Mucosa of descending colon (tissue), 3 donors: ENCODE measurements around the gene DEAF1. TPM values are rescaled to one million over a fixed set of nuclear protein-coding genes. Genes with fewer than 3 reads are reported as not detected.

Source experiments
- ATAC-seq: fragments of 200-7000 bp; cut with Tn5 transposase; one replicate; pipeline ENCODE4 v1.9.1; 2020; ENCODE audit warnings: mild to moderate bottlenecking, moderate library complexity
- DNase-seq, 3 donors: peaks; one replicate each; pipeline ENCODE4 v3.0.0-alpha.2; 2020
- H3K36me3 ChIP-seq: fragments of 200-600 bp; one replicate; pipeline ENCODE4 v1.8.0; 2021; ENCODE audit warnings: low read depth, mild to moderate bottlenecking
- H3K4me1 ChIP-seq: fragments of 200-600 bp; one replicate; pipeline ENCODE4 v1.8.0; 2021; ENCODE audit warnings: low read depth, mild to moderate bottlenecking
- H3K4me3 ChIP-seq: fragments of 200-600 bp; one replicate; pipeline ENCODE4 v1.8.0; 2021; ENCODE audit warnings: mild to moderate bottlenecking
- H3K9me3 ChIP-seq: fragments of 200-600 bp; one replicate; pipeline ENCODE4 v1.8.0; 2021; ENCODE audit warnings: mild to moderate bottlenecking
- CTCF ChIP-seq: fragments of 200-600 bp; IDR thresholded peaks from one replicate; pipeline ENCODE4 v1.8.0; 2022; ENCODE audit warnings: antibody characterized with exemption, mild to moderate bottlenecking
- intact Hi-C, 2 donors: fragments of 100-400 bp; cut with DNase I in 1 of 2; cut with micrococcal nuclease in 1 of 2; formaldehyde crosslinking; loops; one replicate each; pipeline versions ENCODE4 v1.11.0 to v1.11.1; 2022; cut with DNase I, micrococcal nuclease
- total RNA-seq, 3 donors: library from RNA; stranded (reverse); fragmentation: NEBNext Ultra II Directional in 2 of 3; extraction: Animal tissue kit (Norgen Biotek cat#: 25700) in 2 of 3; gene quantifications; one replicate each; pipeline versions ENCODE4 v1.2.1 to v1.2.4, GENCODE V29; 2021 to 2023
- donor health status: DM: no; HTN: no; CAD: no; lungs with moderate emphysema.
- donor health status: DM: no; HTN: no; CAD: no.
- donor health status: DM: no; HTN: yes; CAD: no.

Gene DEAF1
- total RNA-seq, 3 donors from 2014 or later = 25.1 to 35.7 (median 25.9) TPM

DNA sequence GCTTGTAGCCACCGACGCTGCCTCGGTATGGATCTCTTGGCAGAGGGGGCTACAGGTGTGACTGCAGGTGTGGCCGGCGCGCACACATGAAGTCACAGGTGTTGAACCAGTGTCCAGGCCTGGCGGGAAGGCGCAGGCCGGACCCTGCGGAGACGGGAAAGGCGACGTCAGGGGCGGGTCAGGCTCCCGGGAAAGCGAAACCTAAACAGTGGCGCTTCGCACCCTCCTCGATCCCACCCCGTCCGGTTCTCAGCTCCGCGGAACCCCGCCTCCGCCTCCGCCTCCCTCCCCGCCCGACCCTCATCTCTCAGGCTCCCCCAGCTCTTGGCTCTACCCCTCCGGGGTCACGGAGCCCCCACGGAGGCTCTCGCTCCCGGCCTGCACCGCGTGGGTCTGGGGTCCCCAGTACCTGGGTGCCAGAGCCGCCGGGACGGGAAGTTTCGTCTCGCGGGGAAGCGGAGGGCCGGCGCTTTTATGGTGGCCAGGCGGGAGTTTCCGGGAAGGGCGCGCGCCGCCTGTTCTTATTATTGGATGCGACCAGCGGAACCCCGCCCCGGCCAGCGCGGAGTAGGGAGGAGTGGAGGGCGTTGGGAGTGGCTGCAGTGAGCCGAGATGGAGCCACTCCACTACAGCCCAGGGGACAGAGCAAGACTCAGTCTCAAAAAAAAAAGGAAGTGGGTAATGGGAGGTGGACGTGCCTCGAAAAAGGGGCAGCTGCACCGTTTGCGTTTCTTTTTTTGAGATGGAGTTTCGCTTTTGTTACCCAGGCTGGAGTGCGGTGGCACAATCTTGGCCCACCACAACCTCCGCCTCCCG is 79.3 kb downstream of the DEAF1 start, which contains the start of gene IRF7:
IRF7 (minus strand) TSS at position 447 of the 816 bp plus-strand sequence. CDS start 586 bp downstream, outside the sequence.
- H3K36me3 ChIP-seq = peaks cover 4% of the 10 kb centered on the region
- intact Hi-C loops = no loop called here
- H3K9me3 ChIP-seq = no peaks in the 10 kb centered on the region
- TF ChIP-seq CTCF = no peak
- peaks cover 29% of the 10 kb centered on the region for H3K4me1 ChIP-seq
- DNase-seq = peak; percentile 97 to 98 (median 97)
- ATAC-seq = peak; percentile 73
- H3K4me3 ChIP-seq = peak within 1 kb of the TSS; percentile 32

- Histone ChIP-seq H3K36me3 (peaks cover 4% of the 10 kb centered on the region), H3K4me3 (peak overlapping the region; percentile 32), H3K4me1 (peaks cover 29% of the 10 kb centered on the region), H3K9me3 (no peaks in the 10 kb centered on the region)
- DNase-seq (peak; percentile 55 to 77 (median 70)), ATAC-seq (peak; percentile 1)
- TF ChIP-seq CTCF = no peak
- intact Hi-C loops = no loop called here
These were observed 80.2 kb downstream of the DEAF1 start for GRCh38 chr11:614623-615503.

GRCh38 chr11:614021-614622 is 80.9 kb downstream of the DEAF1 start:
- Histone ChIP-seq H3K36me3 (peaks cover 4% of the 10 kb centered on the region), H3K4me1 (peaks cover 29% of the 10 kb centered on the region), H3K4me3 (no peak overlapping the region), H3K9me3 (no peaks in the 10 kb centered on the region)
- no peak for TF ChIP-seq CTCF
- intact Hi-C loops = no loop called here
- peak in 2 of 3 donors; percentile 42 to 68 for DNase-seq
- ATAC-seq = no peak

- H3K4me3 ChIP-seq = no peak overlapping the region
- peaks cover 4% of the 10 kb centered on the region for H3K36me3 ChIP-seq
- DNase-seq (peak; percentile 87 to 95 (median 93)), ATAC-seq (peak; percentile 57)
- TF ChIP-seq CTCF = no peak
- H3K9me3 ChIP-seq = no peaks in the 10 kb centered on the region
- intact Hi-C loops = no loop called here
- peaks cover 29% of the 10 kb centered on the region for H3K4me1 ChIP-seq
These were observed 81.6 kb downstream of the DEAF1 start for GRCh38 chr11:613369-613968.

- H3K4me3 ChIP-seq = no peak overlapping the region
- peaks cover 29% of the 10 kb centered on the region for H3K4me1 ChIP-seq
- ATAC-seq = no peak
- no peak for TF ChIP-seq CTCF
- no peaks in the 10 kb centered on the region for H3K9me3 ChIP-seq
- DNase-seq = peak in 2 of 3 donors; percentile 53 to 70
- peaks cover 4% of the 10 kb centered on the region for H3K36me3 ChIP-seq
- intact Hi-C loops = no loop called here
These were observed 82.1 kb downstream of the DEAF1 start for GRCh38 chr11:612961-613300.
